ENCODE data around the gene YPEL1.
"Not testable (repeated sequence)": the region's sequence is repeated elsewhere in the genome, so short reads cannot be mapped to it uniquely, and the experiment has no call there.

Gene YPEL1

DNA sequence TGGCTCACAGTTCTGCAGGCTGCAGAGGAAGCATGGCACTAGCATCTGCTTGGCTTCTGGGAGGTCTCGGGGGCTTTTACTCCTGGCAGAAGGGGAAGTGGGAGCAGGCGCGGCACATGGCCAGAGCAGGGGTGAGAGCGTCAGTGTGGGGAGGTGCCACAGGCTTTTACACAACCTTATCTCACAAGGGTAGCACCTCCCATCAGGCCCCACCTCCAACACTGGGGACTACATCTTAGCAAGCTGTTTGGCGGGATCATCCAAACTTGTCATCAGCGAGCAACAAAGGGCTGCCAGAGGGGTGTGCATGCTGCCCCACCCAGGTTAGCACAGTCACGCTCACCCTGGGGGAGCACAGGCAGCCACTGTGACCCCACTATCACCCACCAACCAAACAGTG, 18.9 kb upstream of the YPEL1 start:
- no peak for DNase-seq (ENCODE audit: low read depth, low spot score)

DNA sequence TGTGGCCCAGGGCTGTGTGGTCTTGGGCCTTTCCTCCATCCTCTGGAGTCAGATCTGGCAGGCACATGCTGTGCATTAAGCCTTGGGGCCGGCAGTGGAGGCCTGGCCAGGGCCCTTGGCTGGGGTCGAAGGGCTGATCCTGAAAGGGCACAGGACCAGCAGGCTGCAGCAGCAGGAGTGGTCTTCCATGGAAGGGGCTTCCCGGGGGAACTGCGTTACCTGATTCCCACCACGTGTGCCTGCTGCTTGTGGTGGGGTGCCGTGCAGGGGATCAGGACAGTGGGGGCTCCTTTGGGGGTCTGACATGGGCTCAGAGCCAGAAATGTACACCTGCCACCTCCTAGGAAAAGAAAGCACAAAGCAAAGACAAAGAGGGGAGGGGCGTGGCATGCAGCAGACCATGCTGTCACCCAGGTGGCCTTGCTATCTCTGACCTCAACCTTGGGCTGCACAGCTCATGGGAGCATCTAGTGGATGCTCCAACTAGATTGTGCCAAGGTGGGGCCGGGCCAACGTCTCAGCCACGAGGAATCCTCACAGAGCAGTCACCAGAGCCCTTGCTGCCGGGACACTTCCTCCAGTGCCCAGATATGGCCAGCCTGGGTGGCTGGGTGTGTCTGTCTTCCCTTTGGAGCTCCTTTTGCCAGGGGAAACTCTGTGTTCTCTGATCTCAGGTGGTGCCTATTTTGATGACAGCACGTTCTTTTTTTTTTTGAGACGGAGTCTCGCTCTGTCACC, 17.9 kb upstream of the YPEL1 start:
- no peak overlapping the region for H3K27ac ChIP-seq
- DNase-seq (ENCODE audit: low read depth, low spot score) = no peak

More for the DNA sequence above, 18.9 kb upstream of the YPEL1 start:
- no peak overlapping the region for H3K27ac ChIP-seq

GRCh38 chr22:21752276-21752675, 16.7 kb upstream of the YPEL1 start:
- H3K27ac ChIP-seq = no peak overlapping the region
- DNase-seq (ENCODE audit: low read depth, low spot score) = no peak

DNA sequence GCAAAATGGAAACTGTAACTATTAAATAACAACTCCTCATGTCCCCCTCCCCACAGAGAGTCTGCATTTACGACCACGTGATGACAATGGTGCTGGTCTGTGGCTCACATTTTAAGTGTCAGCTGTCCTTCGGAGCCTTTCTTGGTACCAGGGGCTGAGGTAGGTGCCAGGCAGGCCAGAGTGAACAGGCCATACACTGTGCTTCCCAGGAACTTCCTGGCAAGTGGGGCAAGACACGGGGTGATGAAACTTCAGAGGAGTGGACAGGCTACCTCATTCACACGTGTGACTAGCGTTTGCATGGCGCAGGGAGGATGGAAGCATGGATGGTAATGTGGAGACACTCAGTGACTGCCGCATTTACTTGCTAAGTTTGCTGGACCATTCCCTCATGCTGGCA, 10.4 kb upstream of the YPEL1 start:
- no peak for DNase-seq (ENCODE audit: low read depth, low spot score)
- H3K27ac ChIP-seq = no peak overlapping the region

GRCh38 chr22:21744917-21745316, 9.3 kb upstream of the YPEL1 start:
- not testable (repeated sequence) for H3K27ac ChIP-seq; DNase-seq (ENCODE audit: low read depth, low spot score)

DNA sequence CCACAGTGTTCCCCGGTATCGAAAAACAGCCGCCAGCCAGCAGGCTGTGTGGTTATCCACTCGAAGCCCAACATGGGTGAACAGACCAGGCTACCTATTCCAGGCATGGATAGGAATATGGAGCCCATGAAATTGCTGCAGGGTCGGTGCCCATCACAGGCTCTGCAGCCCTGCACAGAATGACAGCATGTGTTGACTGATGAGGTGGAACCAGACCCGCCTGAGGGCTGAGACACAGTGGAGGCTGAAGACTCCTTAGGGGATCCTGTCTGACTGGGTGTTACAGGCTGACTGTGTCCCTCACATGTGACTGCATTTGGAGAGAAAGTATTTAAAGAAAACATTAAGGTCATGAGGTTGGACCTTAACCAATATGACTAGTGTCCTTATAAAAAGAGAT, 6.2 kb upstream of the YPEL1 start:
- DNase-seq (ENCODE audit: low read depth, low spot score) = no peak
- no peak overlapping the region for H3K27ac ChIP-seq

DNA sequence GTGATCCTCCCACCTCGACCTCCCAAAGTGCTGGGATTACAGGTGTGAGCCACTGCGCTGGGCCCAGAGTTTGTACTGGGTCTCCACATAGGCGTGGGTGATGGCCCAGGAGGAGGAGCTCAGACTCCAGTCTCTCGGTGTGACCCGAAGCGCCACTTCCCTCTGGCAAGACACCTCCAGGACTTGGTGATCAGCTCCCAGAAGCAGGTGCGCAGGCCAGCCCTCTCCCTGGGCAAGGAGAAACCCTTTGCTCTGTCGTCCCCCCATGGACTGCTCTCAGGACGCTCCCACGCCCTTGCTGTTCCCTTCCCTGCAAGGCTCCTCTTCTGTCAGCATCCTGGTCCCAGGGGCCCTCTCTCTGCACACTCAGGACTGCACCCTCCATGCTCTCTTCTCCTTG, 5.5 kb upstream of the YPEL1 start:
- DNase-seq (ENCODE audit: low read depth, low spot score) = no peak
- no peak overlapping the region for H3K27ac ChIP-seq

- H3K27ac ChIP-seq = no peak overlapping the region
- no peak for DNase-seq (ENCODE audit: low read depth, low spot score)
Observed at GRCh38 chr22:21739828-21740377, 4.3 kb upstream of the YPEL1 start.

- DNase-seq (ENCODE audit: low read depth, low spot score) = no peak
- no peak overlapping the region for H3K27ac ChIP-seq
Observed at GRCh38 chr22:21738966-21739365, 3.4 kb upstream of the YPEL1 start.

GRCh38 chr22:21738081-21738480, 2.5 kb upstream of the YPEL1 start:
- no peak for DNase-seq (ENCODE audit: low read depth, low spot score)
- H3K27ac ChIP-seq = no peak overlapping the region

DNA sequence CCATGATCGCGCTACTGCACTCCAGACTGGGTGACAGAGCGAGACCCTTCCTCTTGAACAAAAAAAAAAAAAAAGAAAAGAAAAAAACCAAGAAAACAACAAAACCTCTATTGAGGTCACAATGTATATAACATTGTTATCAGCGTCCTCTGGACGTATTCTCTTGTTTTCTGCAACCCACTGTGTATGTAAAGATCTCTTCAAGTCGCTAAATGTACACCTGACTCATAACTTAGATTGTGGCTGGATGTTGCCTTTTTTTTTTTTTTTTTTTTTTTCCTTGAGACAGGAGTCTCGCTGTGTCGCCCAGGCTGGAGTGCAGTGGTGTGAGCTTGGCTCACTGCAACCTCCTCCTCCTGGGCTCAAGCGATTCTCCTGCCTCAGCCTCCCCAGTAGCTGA, 1.4 kb upstream of the YPEL1 start:
- H3K27ac ChIP-seq = no peak overlapping the region
- no peak for DNase-seq (ENCODE audit: low read depth, low spot score)

- H3K27ac ChIP-seq = no peak overlapping the region
- no peak for DNase-seq (ENCODE audit: low read depth, low spot score)
Observed at GRCh38 chr22:21736084-21736642, 569 bp upstream of the YPEL1 start.

DNA sequence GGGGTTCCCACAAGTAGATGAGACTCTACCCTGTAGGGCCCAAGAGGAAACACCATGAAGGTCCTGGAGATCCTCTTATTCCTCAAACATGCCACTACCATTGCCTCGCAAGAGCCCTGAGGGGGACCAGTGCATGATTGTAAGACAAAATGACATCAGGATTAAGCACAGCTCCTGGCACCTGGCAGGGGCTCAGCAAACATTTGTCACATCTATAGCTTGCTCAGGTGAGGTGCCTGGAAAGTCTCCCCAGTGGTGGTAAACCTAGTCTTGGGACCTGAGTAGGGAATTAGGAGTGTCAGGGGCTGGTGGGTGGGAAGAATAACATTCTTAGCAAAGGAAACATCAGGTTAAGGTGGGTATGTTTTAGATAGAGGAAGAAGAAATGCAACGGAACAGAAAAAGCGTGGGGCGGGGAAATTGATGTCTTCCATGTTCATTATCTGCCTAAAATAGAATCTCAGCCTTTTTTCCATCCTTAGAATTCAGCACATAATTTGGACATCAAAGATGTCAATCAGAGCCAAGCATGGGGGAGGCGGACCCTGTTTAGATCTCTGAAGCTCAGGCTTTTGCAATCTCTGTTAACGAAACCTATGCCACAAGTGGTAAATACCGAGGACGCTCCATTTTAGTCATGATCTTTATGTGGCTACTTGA, 924 bp downstream of the YPEL1 start:
- H3K27ac ChIP-seq = no peak overlapping the region
- DNase-seq (ENCODE audit: low read depth, low spot score) = no peak

- DNase-seq (ENCODE audit: low read depth, low spot score) = no peak
Observed at GRCh38 chr22:21731503-21731902, 4.1 kb downstream of the YPEL1 start.

GRCh38 chr22:21730535-21731308, 4.9 kb downstream of the YPEL1 start:
- DNase-seq (ENCODE audit: low read depth, low spot score) = no peak
- H3K27ac ChIP-seq = no peak overlapping the region

More at GRCh38 chr22:21731503-21731902, 4.1 kb downstream of the YPEL1 start:
- no peak overlapping the region for H3K27ac ChIP-seq

DNA sequence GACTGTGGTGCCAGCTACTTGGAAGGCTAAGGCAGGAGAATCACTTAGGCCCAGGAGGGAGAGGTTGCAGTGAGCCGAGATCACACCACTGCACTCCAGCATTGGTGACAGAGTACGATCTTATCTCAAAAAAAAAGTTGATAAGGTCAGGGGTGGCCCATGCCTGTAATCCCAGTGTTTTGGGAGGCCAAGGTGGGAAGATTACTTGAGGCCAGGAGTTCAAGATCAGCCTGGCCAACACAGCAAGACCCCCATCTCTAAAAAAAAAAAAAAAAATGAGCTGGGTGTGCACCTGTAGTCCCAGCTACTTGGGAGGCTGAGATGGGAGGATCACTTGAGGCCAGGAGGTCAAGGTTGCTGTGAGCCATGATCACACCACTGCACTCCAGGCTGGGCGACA, 6.4 kb downstream of the YPEL1 start:
- DNase-seq (ENCODE audit: low read depth, low spot score); H3K27ac ChIP-seq: not testable (repeated sequence)

DNA sequence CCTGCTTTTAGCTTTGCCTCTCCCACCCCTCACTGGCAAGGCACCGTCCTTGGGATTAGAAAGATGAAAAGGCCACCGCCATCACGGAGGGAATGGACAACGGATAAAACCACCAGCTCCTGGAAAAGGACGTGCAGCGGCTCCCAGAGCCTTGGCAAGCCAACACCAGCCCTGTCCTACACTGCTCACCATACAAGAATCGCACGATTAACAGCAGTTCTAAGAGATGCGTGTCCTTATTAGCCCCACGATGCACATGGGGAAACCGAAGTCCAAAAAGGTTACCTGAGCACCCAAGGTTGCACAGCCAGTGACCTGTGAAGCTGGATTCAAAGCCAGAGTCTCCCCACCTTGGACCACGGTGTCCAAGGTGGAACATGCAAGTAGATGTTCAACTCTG, 7.3 kb downstream of the YPEL1 start:
- DNase-seq (ENCODE audit: low read depth, low spot score) = no peak
- H3K27ac ChIP-seq = no peak overlapping the region

DNA sequence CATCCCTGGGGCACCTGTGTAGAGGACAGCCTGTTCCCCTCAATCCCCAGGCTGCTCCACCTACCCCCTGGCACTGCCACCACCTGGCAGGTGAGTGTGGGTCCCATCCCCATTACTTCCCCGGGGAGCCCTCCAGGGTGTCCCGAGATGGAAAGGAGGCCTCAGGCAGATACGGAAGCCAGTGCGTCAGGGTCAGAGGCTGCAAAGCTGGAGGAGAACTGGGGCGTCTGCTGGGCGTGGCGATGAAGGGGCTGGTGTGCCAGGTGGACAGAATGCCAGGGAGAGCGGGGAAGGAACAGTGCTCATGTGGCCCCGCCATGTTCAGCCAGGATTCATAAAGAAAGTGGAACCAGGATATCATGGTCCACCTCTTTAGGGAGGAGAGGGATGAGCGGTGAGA, 7.8 kb downstream of the YPEL1 start:
- no peak overlapping the region for H3K27ac ChIP-seq

DNA sequence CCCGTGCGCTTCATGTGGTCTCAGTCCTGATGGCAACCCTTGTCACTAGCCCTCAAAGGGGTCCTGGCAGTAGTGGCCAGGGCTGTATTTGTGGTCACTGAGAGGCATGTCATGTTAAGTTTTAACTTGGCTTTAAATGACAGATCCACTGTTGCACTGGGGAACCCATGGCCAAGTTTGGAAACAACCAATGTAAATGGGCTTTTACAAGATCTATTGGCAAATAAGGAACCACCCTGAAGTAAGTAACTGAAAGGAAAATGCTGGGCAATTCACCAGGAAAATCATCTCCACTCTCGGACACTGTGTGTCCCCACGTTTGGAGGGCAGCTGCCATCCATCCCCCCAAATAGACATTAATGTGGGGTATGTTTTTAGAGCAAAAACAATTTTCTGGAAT, 8.4 kb downstream of the YPEL1 start:
- no peak for DNase-seq (ENCODE audit: low read depth, low spot score)
- no peak overlapping the region for H3K27ac ChIP-seq

More for the DNA sequence above, 7.8 kb downstream of the YPEL1 start:
- DNase-seq (ENCODE audit: low read depth, low spot score) = no peak

- no peak for DNase-seq (ENCODE audit: low read depth, low spot score)
- no peak overlapping the region for H3K27ac ChIP-seq
Observed at GRCh38 chr22:21726650-21727049, 8.9 kb downstream of the YPEL1 start.
